ENCODE results near the gene TMEM163.
"Not testable (repeated sequence)": the region's sequence is repeated elsewhere in the genome, so short reads cannot be mapped to it uniquely, and the experiment has no call there.

TMEM163 gene

GRCh38 chr2:134599236-134599635 is 119.6 kb downstream of the TMEM163 start:
- TF ChIP-seq, protein P1, sequence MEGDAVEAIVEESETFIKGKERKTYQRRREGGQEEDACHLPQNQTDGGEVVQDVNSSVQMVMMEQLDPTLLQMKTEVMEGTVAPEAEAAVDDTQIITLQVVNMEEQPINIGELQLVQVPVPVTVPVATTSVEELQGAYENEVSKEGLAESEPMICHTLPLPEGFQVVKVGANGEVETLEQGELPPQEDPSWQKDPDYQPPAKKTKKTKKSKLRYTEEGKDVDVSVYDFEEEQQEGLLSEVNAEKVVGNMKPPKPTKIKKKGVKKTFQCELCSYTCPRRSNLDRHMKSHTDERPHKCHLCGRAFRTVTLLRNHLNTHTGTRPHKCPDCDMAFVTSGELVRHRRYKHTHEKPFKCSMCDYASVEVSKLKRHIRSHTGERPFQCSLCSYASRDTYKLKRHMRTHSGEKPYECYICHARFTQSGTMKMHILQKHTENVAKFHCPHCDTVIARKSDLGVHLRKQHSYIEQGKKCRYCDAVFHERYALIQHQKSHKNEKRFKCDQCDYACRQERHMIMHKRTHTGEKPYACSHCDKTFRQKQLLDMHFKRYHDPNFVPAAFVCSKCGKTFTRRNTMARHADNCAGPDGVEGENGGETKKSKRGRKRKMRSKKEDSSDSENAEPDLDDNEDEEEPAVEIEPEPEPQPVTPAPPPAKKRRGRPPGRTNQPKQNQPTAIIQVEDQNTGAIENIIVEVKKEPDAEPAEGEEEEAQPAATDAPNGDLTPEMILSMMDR (IDR thresholded peaks at IDR 0.05), result no peak
- Histone ChIP-seq H3K4me1 (no peaks in the 10 kb centered on the region), H3K27ac (no peak overlapping the region), H3K27me3 (no peaks in the 10 kb centered on the region), H3K36me3 (no peaks in the 10 kb centered on the region), H3K4me3 (no peak overlapping the region), H3K9me3 (peaks cover 0 to 4% (median 0%) of the 10 kb centered on the region in 3 donors)
- intact Hi-C loops (cut with DNase I; ENCODE audit: low total_unique reads), result no loop called here
- no peak for DNase-seq

DNA sequence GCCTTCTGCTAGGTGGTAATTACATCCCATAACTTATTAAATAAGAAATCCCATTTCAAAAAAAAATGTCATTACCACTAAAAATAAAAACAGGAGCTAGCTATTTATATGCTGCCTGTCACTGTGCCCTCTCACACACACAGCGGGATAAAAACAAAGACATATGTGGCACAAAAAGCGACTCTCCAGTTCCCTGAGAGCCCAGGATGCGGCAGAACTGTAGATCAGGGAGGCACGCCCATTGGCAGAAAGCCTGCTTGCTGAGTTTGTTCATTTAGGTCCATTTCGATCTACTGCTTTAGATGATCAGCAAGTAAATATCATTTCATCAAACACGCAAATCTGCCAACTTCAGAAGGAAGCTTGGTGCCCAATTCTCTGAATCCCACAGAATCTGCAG is 124.4 kb downstream of the TMEM163 start:
- no peaks in the 10 kb centered on the region for H3K27me3 ChIP-seq
- peaks cover 0 to 16% (median 15%) of the 10 kb centered on the region in 3 donors for H3K9me3 ChIP-seq
- no peaks in the 10 kb centered on the region for H3K4me1 ChIP-seq
- no peak overlapping the region for H3K27ac ChIP-seq
- TF ChIP-seq, protein P1 (IDR thresholded peaks at IDR 0.05), result no peak
- no peak overlapping the region for H3K4me3 ChIP-seq
- intact Hi-C loops (cut with DNase I; ENCODE audit: low total_unique reads), result no loop called here
- no peak for DNase-seq
- H3K36me3 ChIP-seq, result no peaks in the 10 kb centered on the region

- H3K4me3 ChIP-seq, result no peak overlapping the region
- H3K9me3 ChIP-seq, result peaks cover 0 to 16% (median 16%) of the 10 kb centered on the region in 3 donors
- no peaks in the 10 kb centered on the region for H3K4me1 ChIP-seq
- DNase-seq, result no peak
- TF ChIP-seq, protein P1 (IDR thresholded peaks at IDR 0.05), result no peak
- H3K36me3 ChIP-seq, result no peaks in the 10 kb centered on the region
- H3K27me3 ChIP-seq, result no peaks in the 10 kb centered on the region
- intact Hi-C loops (cut with DNase I; ENCODE audit: low total_unique reads), result no loop called here
- no peak overlapping the region for H3K27ac ChIP-seq
Measured at GRCh38 chr2:134593519-134593918, 125.3 kb downstream of the TMEM163 start.

DNA sequence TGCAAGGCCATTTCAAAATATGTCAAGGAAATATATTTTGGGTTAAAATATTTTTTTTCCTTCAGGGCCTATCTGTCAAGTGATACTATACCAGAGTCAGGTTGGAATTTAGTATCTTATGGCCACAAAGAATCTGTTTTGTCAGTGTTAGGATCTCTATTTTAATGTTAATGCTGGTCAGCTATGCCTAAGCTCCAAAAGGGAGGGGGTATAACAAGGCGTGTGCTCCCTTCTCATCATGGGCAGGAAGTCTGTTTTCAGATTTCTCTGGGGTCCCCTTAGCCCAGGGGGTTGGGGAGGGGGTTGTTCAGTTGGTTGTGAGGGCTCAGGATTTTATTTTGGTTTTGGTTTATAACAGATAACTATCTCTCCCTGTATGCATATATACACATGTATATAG is 126.4 kb downstream of the TMEM163 start:
- intact Hi-C loops (cut with DNase I; ENCODE audit: low total_unique reads), result no loop called here
- TF ChIP-seq, protein P1 (IDR thresholded peaks at IDR 0.05), result no peak
- no peak for DNase-seq

GRCh38 chr2:134591526-134591925 is 127.3 kb downstream of the TMEM163 start:
- TF ChIP-seq, protein P1 (IDR thresholded peaks at IDR 0.05), result no peak
- Histone ChIP-seq H3K4me1 (no peaks in the 10 kb centered on the region), H3K4me3 (no peak overlapping the region), H3K27me3 (no peaks in the 10 kb centered on the region), H3K9me3 (peaks cover 0 to 16% (median 12%) of the 10 kb centered on the region in 3 donors), H3K27ac (no peak overlapping the region), H3K36me3 (no peaks in the 10 kb centered on the region)
- intact Hi-C loops (cut with DNase I; ENCODE audit: low total_unique reads), result no loop called here
- no peak for DNase-seq

More for the DNA sequence above, 126.4 kb downstream of the TMEM163 start:
- Histone ChIP-seq H3K4me3 (no peak overlapping the region), H3K4me1 (no peaks in the 10 kb centered on the region), H3K27ac (no peak overlapping the region), H3K27me3 (no peaks in the 10 kb centered on the region), H3K36me3 (no peaks in the 10 kb centered on the region), H3K9me3 (peaks cover 0 to 16% (median 12%) of the 10 kb centered on the region in 3 donors)

- intact Hi-C loops (cut with DNase I; ENCODE audit: low total_unique reads), result no loop called here
- DNase-seq, result no peak
- Histone ChIP-seq H3K4me1 (no peaks in the 10 kb centered on the region), H3K9me3 (peaks cover 0 to 16% (median 12%) of the 10 kb centered on the region in 3 donors), H3K36me3 (no peaks in the 10 kb centered on the region), H3K27ac (no peak overlapping the region), H3K27me3 (no peaks in the 10 kb centered on the region), H3K4me3 (no peak overlapping the region)
- TF ChIP-seq, protein P1 (IDR thresholded peaks at IDR 0.05), result no peak
Measured at GRCh38 chr2:134590679-134591078, 128.1 kb downstream of the TMEM163 start.

DNA sequence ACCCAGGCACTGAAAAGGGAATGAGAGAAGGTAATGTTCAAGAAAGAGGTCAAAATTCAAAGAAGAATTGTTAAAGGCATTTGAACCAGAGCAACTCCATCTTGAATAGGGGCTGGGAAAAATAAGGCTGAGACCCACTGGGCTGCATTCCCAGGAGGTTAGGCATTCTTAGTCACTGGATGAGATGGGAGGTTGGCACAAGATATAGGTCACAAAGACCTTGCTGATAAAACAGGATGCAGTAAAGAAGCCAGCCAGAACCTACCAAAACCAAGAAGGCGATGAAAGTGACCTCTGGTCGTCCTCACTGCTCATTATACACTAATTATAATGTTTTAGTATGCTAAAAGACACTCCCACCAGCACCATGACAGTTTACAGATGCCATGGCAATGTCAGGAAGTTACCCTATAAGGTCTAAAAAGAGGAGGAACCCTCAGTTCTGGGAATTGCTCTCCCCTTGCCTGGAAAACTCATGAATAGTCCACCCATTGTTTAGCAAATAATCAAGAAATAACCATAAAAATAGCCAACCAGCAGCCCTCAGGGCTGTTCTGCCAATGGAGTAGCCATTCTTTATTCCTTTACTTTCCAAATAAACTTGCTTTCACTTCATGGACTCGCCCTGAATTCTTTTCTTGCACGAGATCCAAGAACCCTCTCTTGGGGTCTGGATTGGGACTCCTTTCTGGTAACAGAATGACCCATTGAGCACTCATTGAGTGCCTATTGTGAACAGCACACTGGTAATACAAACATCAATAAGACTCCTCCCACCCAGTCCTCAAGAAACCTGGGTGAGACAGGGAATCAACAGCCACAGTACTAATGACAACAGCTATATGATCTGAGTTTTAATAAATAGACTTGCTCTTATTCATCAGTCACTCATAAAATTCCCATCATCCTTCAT is 129.4 kb downstream of the TMEM163 start:
- H3K9me3 ChIP-seq, result peaks cover 0 to 16% (median 12%) of the 10 kb centered on the region in 3 donors
- DNase-seq; intact Hi-C loops (cut with DNase I; ENCODE audit: low total_unique reads); H3K27ac ChIP-seq; H3K4me1 ChIP-seq; H3K27me3 ChIP-seq; H3K36me3 ChIP-seq; H3K4me3 ChIP-seq: not testable (repeated sequence)
